Measurements from ENCODE around the gene FGFRL1.
A peak's percentile ranks its signal among the peaks of the same experiment; 100 is the strongest.
"Not testable (repeated sequence)": the region's sequence is repeated elsewhere in the genome, so short reads cannot be mapped to it uniquely, and the experiment has no call there.

The FGFRL1 gene

GRCh38 chr4:993111-994029 lies 18.1 kb upstream of the FGFRL1 start, which contains the start of gene SLC26A1:
SLC26A1 (minus strand) TSS chr4:993404; CDS start chr4:991703, 1,701 bp downstream.
- no peak for DNase-seq

- no peak for DNase-seq
These were observed 16.0 kb upstream of the FGFRL1 start for GRCh38 chr4:995311-996026.

GRCh38 chr4:996030-996996 lies 15.1 kb upstream of the FGFRL1 start:
- DNase-seq, result no peak

GRCh38 chr4:996997-997374 lies 14.4 kb upstream of the FGFRL1 start:
- DNase-seq, result no peak

- DNase-seq, result no peak
These were observed 13.9 kb upstream of the FGFRL1 start for GRCh38 chr4:997375-998071.

- DNase-seq, result no peak
These were observed 13.2 kb upstream of the FGFRL1 start for GRCh38 chr4:998096-998691.

- not testable (repeated sequence) for DNase-seq
These were observed 12.1 kb upstream of the FGFRL1 start for GRCh38 chr4:999240-999863.

GRCh38 chr4:999882-1000425 lies 11.5 kb upstream of the FGFRL1 start:
- no peak for DNase-seq

GRCh38 chr4:1000686-1001260 lies 10.7 kb upstream of the FGFRL1 start:
- no peak for DNase-seq

GRCh38 chr4:1001561-1002130 lies 9.8 kb upstream of the FGFRL1 start:
- DNase-seq, result no peak

- no peak for DNase-seq
These were observed 9.2 kb upstream of the FGFRL1 start for GRCh38 chr4:1002131-1002630.

GRCh38 chr4:1002631-1003251 lies 8.7 kb upstream of the FGFRL1 start:
- DNase-seq, result no peak

- no peak for DNase-seq
These were observed 8.0 kb upstream of the FGFRL1 start for GRCh38 chr4:1003271-1004070.

- no peak for DNase-seq
These were observed 7.4 kb upstream of the FGFRL1 start for GRCh38 chr4:1004071-1004418.

- DNase-seq, result no peak
These were observed 6.6 kb upstream of the FGFRL1 start for GRCh38 chr4:1004557-1005485.

GRCh38 chr4:1006856-1007255 lies 4.6 kb upstream of the FGFRL1 start:
- DNase-seq, result no peak

GRCh38 chr4:1008840-1009541 lies 2.4 kb upstream of the FGFRL1 start:
- DNase-seq, result peak; percentile 40
